Left lung (tissue), 10 donors: ENCODE data around the gene ROPN1. TPM values are rescaled to one million over a fixed set of nuclear protein-coding genes. Genes with fewer than 3 reads are reported as not detected.
"Not testable (repeated sequence)": the region's sequence is repeated elsewhere in the genome, so short reads cannot be mapped to it uniquely, and the experiment has no call there.

Source experiments
- ATAC-seq: fragments of 200-7000 bp; cut with Tn5 transposase; one replicate; pipeline ENCODE4 v1.9.1; 2020; ENCODE audit warnings: moderate library complexity
- DNase-seq, 4 donors: peaks; one replicate each; pipeline ENCODE4 v3.0.0-alpha.2; 2013 to 2020
- H3K27ac ChIP-seq, 2 donors: fragments of 200-600 bp; sonication (generic) in 1 of 2; one replicate each; pipeline versions ENCODE4 v1.5.0 to v1.8.0; 2020 to 2021
- H3K27me3 ChIP-seq, 2 donors: fragments of 200-600 bp; sonication (generic) in 1 of 2; one replicate each; pipeline versions ENCODE4 v1.5.0 to v1.8.0; 2020 to 2021
- H3K36me3 ChIP-seq, 2 donors: fragments of 200-600 bp; sonication (generic) in 1 of 2; one replicate each; pipeline versions ENCODE4 v1.5.0 to v1.8.0; 2020 to 2021
- H3K4me1 ChIP-seq, 2 donors: fragments of 200-600 bp; one replicate each; pipeline ENCODE4 v1.8.0; 2021
- H3K4me3 ChIP-seq, 2 donors: fragments of 200-600 bp; sonication (generic) in 1 of 2; one replicate each; pipeline versions ENCODE4 v1.5.0 to v1.8.0; 2020 to 2021; ENCODE audit warnings: mild to moderate bottlenecking in 1 of 2
- H3K9me3 ChIP-seq, 2 donors: fragments of 200-600 bp; sonication (generic) in 1 of 2; one replicate each; pipeline versions ENCODE4 v1.5.0 to v1.8.0; 2020 to 2021
- CTCF ChIP-seq, 2 donors: fragments of 200-600 bp; sonication (generic) in 1 of 2; IDR thresholded peaks; one replicate each; pipeline versions ENCODE4 v1.5.0 to v1.8.0; 2021; ENCODE audit warnings: antibody characterized with exemption in 2 of 2
- intact Hi-C, 2 donors: fragments of 100-400 bp; cut with DNase I; formaldehyde crosslinking; loops; one replicate each; pipeline versions ENCODE4 v1.11.2 to v1.14.2; 2022
- polyA plus RNA-seq, 6 donors: library from polyadenylated mRNA; unstranded; fragments of 120-200 nt; gene quantifications; one replicate each; pipeline ENCODE4 v1.2.1, GENCODE V29; 2013; ENCODE audit not compliant: insufficient read length in 6 of 6
- total RNA-seq, 2 donors: library from RNA; stranded (reverse); fragmentation: NEBNext Ultra II Directional; extraction: Animal tissue kit (Norgen Biotek cat#: 25700); gene quantifications; one replicate each; pipeline ENCODE4 v1.2.1, GENCODE V29; 2021
- donor health status: DM: no; HTN: yes; CAD: no.
- donor health status: DM: no; HTN: no; CAD: no.

ROPN1 gene
- total and polyA plus RNA-seq, 8 donors = 0.15 to 0.31 (median 0.28) TPM; not detected in 2

- DNase-seq (no peak), ATAC-seq (no peak)
- no peak overlapping the region for H3K4me3 ChIP-seq
- intact Hi-C loops = no loop called here
- H3K4me1 ChIP-seq = no peaks in the 10 kb centered on the region
- H3K9me3 ChIP-seq = no peaks in the 10 kb centered on the region
- no peaks in the 10 kb centered on the region for H3K36me3 ChIP-seq
- no peaks in the 10 kb centered on the region for H3K27me3 ChIP-seq
- no peak overlapping the region for H3K27ac ChIP-seq
- no peak for TF ChIP-seq CTCF (IDR thresholded peaks at IDR 0.05)
Measured at GRCh38 chr3:124014366-124014942, 22.5 kb upstream of the ROPN1 start.

- H3K27me3 ChIP-seq, H3K4me3 ChIP-seq, intact Hi-C loops, H3K9me3 ChIP-seq, H3K4me1 ChIP-seq, H3K36me3 ChIP-seq, H3K27ac ChIP-seq, DNase-seq, ATAC-seq: not testable (repeated sequence)
Measured at GRCh38 chr3:124008321-124008720, 16.4 kb upstream of the ROPN1 start.

GRCh38 chr3:124007186-124007585 is 15.3 kb upstream of the ROPN1 start:
- no peaks in the 10 kb centered on the region for H3K9me3 ChIP-seq
- H3K27me3 ChIP-seq = no peaks in the 10 kb centered on the region
- DNase-seq (no peak), ATAC-seq (no peak)
- no peak overlapping the region for H3K27ac ChIP-seq
- H3K4me3 ChIP-seq = no peak overlapping the region
- TF ChIP-seq CTCF (IDR thresholded peaks at IDR 0.05) = no peak
- no peaks in the 10 kb centered on the region for H3K36me3 ChIP-seq
- intact Hi-C loops = no loop called here
- no peaks in the 10 kb centered on the region for H3K4me1 ChIP-seq

- DNase-seq, H3K36me3 ChIP-seq, H3K9me3 ChIP-seq, intact Hi-C loops, H3K27me3 ChIP-seq, H3K4me1 ChIP-seq, H3K27ac ChIP-seq, ATAC-seq, H3K4me3 ChIP-seq: not testable (repeated sequence)
Measured at GRCh38 chr3:124002405-124003079, 10.6 kb upstream of the ROPN1 start.

- H3K27me3 ChIP-seq, ATAC-seq, H3K4me1 ChIP-seq, H3K27ac ChIP-seq, H3K4me3 ChIP-seq, DNase-seq, H3K36me3 ChIP-seq, H3K9me3 ChIP-seq, intact Hi-C loops: not testable (repeated sequence)
Measured at GRCh38 chr3:124001366-124001765, 9.4 kb upstream of the ROPN1 start.

- Histone ChIP-seq H3K4me1 (no peaks in the 10 kb centered on the region), H3K4me3 (no peak overlapping the region), H3K27ac (no peak overlapping the region), H3K9me3 (no peaks in the 10 kb centered on the region), H3K36me3 (no peaks in the 10 kb centered on the region), H3K27me3 (peaks cover 0 to 17% of the 10 kb centered on the region in 2 donors)
- intact Hi-C loops = no loop called here
- DNase-seq (no peak), ATAC-seq (no peak)
- no peak for TF ChIP-seq CTCF (IDR thresholded peaks at IDR 0.05)
Measured at GRCh38 chr3:123997543-123997942, 5.6 kb upstream of the ROPN1 start.

GRCh38 chr3:123993818-123994217 is 1.9 kb upstream of the ROPN1 start:
- H3K4me1 ChIP-seq = no peaks in the 10 kb centered on the region
- H3K9me3 ChIP-seq = no peaks in the 10 kb centered on the region
- H3K36me3 ChIP-seq = no peaks in the 10 kb centered on the region
- intact Hi-C loops = no loop called here
- DNase-seq (no peak), ATAC-seq (no peak)
- no peak for TF ChIP-seq CTCF (IDR thresholded peaks at IDR 0.05)
- no peak overlapping the region for H3K27ac ChIP-seq
- no peak overlapping the region for H3K4me3 ChIP-seq
- H3K27me3 ChIP-seq = peaks cover 0 to 24% of the 10 kb centered on the region in 2 donors
